Urinary bladder (tissue), 4 donors: ENCODE data around the gene NBEAL2. TPM values are rescaled to one million over a fixed set of nuclear protein-coding genes. Genes with fewer than 3 reads are reported as not detected.

Source experiments
- DNase-seq: peaks from one replicate; pipeline ENCODE4 v3.0.0-alpha.2; 2015; ENCODE audit errors: extremely low spot score
- H3K27ac ChIP-seq: one replicate; pipeline ENCODE4 v1.5.1; 2013; ENCODE audit warnings: low read depth, mild to moderate bottlenecking, moderate library complexity
- H3K36me3 ChIP-seq: one replicate; pipeline ENCODE4 v1.6.1; 2013; ENCODE audit warnings: mild to moderate bottlenecking, moderate library complexity; ENCODE audit not compliant: insufficient read depth
- H3K4me1 ChIP-seq: one replicate; pipeline ENCODE4 v1.6.1; 2013; ENCODE audit warnings: mild to moderate bottlenecking, moderate library complexity; ENCODE audit not compliant: insufficient read depth
- H3K4me3 ChIP-seq: one replicate; pipeline ENCODE4 v1.5.1; 2013; ENCODE audit warnings: low read depth, low read length
- WGBS: extraction: QIAGEN DNeasy Blood & Tissue Kit; methylation state at CpG from one replicate; pipeline ENCODE4 v1.1.7; 2013; 5-methylcytosine and 5-hydroxymethylcytosine counted together
- polyA plus RNA-seq: library from polyadenylated mRNA; stranded (reverse); fragments of 200-250 nt; gene quantifications from one replicate; pipeline ENCODE4 v1.2.3, GENCODE V29; 2013
- total RNA-seq: library from RNA; depleted of rRNA; stranded (reverse); fragments of >200 nt; gene quantifications from one replicate; pipeline ENCODE4 v1.2.3, GENCODE V29; 2014
- donor health status: healthy with polysubstance abuse.
- donor health status: healthy.

NBEAL2 gene
- total and polyA plus RNA-seq, 2 donors, result 13.1 to 26.5 TPM

- Histone ChIP-seq H3K36me3 (no peaks in the 10 kb centered on the region), H3K4me1 (no peaks in the 10 kb centered on the region), H3K4me3 (no peak overlapping the region), H3K27ac (no peak overlapping the region)
- 90% methylated on average over 25 of the region's 25 CpGs for WGBS
- DNase-seq, result no peak
These were observed 21.7 kb downstream of the NBEAL2 start for GRCh38 chr3:47000922-47001730.

DNA sequence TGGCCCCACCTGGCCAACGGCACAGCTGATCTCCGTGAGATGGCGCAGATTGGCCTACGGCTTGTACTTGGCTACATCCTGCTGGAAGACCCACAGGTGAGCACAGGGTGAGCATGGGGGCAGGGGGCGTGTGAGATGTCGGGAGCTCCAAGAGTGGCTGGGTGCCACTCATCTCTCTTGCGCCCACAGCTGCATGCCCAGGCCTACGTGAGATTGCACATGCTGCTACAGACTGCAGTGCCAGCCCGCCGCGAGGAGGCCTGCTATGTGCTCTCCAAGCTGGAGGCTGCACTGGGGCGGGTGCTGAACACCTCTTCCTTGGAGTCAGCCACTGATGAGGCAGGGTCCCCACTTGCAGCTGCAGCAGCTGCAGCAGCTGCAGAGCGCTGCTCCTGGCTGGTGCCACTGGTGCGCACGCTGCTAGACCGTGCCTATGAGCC is 22.3 kb downstream of the NBEAL2 start:
- no peak for DNase-seq
- 93% methylated on average over 16 of the region's 16 CpGs for WGBS
- Histone ChIP-seq H3K27ac (no peak overlapping the region), H3K36me3 (no peaks in the 10 kb centered on the region), H3K4me1 (no peaks in the 10 kb centered on the region), H3K4me3 (no peak overlapping the region)

- Histone ChIP-seq H3K27ac (no peak overlapping the region), H3K4me1 (no peaks in the 10 kb centered on the region), H3K4me3 (no peak overlapping the region), H3K36me3 (no peaks in the 10 kb centered on the region)
- WGBS, result 80% methylated on average over 35 of the region's 35 CpGs
- DNase-seq, result no peak
These were observed 22.9 kb downstream of the NBEAL2 start for GRCh38 chr3:47002171-47003055.

GRCh38 chr3:47003056-47003410 is 23.6 kb downstream of the NBEAL2 start:
- Histone ChIP-seq H3K4me3 (no peak overlapping the region), H3K27ac (no peak overlapping the region), H3K4me1 (no peaks in the 10 kb centered on the region), H3K36me3 (no peaks in the 10 kb centered on the region)
- WGBS, result 87% methylated on average over 10 of the region's 10 CpGs
- no peak for DNase-seq

GRCh38 chr3:47003461-47004368 is 24.2 kb downstream of the NBEAL2 start:
- DNase-seq, result no peak
- 95% methylated on average over 27 of the region's 27 CpGs for WGBS
- H3K36me3 ChIP-seq, result no peaks in the 10 kb centered on the region

GRCh38 chr3:47004369-47005211 is 25.1 kb downstream of the NBEAL2 start:
- Histone ChIP-seq H3K4me3 (no peak overlapping the region), H3K36me3 (no peaks in the 10 kb centered on the region), H3K4me1 (no peaks in the 10 kb centered on the region), H3K27ac (no peak overlapping the region)
- 92% methylated on average over 17 of the region's 17 CpGs for WGBS
- no peak for DNase-seq

More at GRCh38 chr3:47003461-47004368, 24.2 kb downstream of the NBEAL2 start:
- no peaks in the 10 kb centered on the region for H3K4me1 ChIP-seq
- H3K27ac ChIP-seq, result no peak overlapping the region
- H3K4me3 ChIP-seq, result no peak overlapping the region

DNA sequence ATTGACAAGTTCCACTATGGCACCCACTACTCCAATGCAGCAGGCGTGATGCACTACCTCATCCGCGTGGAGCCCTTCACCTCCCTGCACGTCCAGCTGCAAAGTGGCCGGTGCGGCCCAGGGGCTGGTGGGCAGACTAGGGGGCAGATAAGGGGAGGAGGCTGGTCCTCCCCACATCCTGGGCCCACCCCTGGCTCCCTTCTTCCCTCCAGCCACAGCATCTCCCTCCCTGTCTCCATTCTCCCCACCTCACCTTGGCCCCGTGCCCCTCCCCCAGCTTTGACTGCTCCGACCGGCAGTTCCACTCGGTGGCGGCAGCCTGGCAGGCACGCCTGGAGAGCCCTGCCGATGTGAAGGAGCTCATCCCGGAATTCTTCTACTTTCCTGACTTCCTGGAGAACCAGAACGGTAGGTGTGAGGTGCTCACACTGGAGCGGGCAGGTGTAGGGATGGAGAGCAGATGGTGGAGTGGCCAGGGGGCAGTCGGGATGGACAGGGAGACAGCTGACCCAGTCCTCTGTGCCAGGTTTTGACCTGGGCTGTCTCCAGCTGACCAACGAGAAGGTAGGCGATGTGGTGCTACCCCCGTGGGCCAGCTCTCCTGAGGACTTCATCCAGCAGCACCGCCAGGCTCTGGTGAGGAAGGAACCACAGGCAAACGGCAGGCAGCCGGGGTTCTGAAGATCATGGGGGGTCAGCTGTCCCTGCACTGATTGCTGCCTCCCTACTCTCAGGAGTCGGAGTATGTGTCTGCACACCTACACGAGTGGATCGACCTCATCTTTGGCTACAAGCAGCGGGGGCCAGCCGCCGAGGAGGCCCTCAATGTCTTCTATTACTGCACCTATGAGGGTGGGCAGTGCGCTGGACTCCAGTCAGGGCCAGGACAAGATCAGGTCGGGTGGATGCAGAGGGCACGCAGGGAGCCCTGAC is 26.0 kb downstream of the NBEAL2 start:
- no peak for DNase-seq
- Histone ChIP-seq H3K4me3 (no peak overlapping the region), H3K27ac (no peak overlapping the region), H3K4me1 (no peaks in the 10 kb centered on the region), H3K36me3 (no peaks in the 10 kb centered on the region)
- 80% methylated on average over 32 of the region's 32 CpGs for WGBS

GRCh38 chr3:47006145-47006651 is 26.7 kb downstream of the NBEAL2 start:
- H3K36me3 ChIP-seq, result no peaks in the 10 kb centered on the region
- WGBS, result 93% methylated on average over 9 of the region's 9 CpGs
- no peak overlapping the region for H3K4me3 ChIP-seq
- H3K4me1 ChIP-seq, result no peaks in the 10 kb centered on the region
- H3K27ac ChIP-seq, result no peak overlapping the region
- DNase-seq, result no peak

GRCh38 chr3:47007001-47007400 is 27.5 kb downstream of the NBEAL2 start:
- no peak for DNase-seq
- Histone ChIP-seq H3K4me3 (no peak overlapping the region), H3K36me3 (no peaks in the 10 kb centered on the region), H3K27ac (no peak overlapping the region), H3K4me1 (no peaks in the 10 kb centered on the region)
- WGBS, result 86% methylated on average over 3 of the region's 3 CpGs

DNA sequence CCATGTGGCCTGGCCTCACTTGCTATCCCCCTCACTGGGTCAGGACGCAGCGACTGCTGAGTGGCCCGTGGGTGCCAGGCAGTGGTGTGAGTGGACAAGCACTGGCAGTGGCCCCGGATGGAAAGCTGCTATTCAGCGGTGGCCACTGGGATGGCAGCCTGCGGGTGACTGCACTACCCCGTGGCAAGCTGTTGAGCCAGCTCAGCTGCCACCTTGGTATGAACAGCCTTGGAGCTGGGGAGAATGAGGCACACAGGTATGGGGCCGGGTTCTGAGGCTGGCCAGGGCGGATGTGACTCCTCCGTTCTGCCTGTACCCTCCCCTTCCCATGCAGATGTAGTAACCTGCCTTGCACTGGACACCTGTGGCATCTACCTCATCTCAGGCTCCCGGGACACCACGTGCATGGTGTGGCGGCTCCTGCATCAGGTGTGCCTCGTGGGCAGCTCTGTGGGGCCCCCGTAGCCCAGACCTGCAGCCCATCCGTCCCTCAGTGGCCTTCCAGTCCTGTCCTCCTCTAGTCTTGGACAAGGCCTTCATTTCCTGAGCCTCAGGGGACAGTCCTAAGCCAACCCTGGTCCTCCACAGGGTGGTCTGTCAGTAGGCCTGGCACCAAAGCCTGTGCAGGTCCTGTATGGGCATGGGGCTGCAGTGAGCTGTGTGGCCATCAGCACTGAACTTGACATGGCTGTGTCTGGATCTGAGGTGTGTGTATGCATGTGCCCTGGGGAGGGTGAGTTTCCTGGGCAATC is 28.2 kb downstream of the NBEAL2 start:
- no peak overlapping the region for H3K4me3 ChIP-seq
- H3K27ac ChIP-seq, result no peak overlapping the region
- no peak for DNase-seq
- no peaks in the 10 kb centered on the region for H3K4me1 ChIP-seq
- WGBS, result 91% methylated on average over 16 of the region's 16 CpGs
- H3K36me3 ChIP-seq, result no peaks in the 10 kb centered on the region

DNA sequence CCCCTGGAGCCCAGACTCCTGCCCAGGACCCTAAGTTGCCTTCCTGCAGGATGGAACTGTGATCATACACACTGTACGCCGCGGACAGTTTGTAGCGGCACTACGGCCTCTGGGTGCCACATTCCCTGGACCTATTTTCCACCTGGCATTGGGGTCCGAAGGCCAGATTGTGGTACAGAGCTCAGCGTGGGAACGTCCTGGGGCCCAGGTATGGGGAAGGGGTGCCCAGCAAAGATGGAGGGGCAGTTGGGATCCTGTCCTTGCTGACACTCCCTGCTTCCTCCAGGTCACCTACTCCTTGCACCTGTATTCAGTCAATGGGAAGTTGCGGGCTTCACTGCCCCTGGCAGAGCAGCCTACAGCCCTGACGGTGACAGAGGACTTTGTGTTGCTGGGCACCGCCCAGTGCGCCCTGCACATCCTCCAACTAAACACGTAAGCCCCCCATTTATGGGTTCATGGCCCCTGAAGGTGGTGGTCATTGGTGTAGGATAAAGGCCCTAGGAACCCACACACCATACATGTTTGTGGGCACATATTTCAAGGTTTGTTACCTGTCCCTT is 28.8 kb downstream of the NBEAL2 start:
- DNase-seq, result no peak
- Histone ChIP-seq H3K4me3 (no peak overlapping the region), H3K36me3 (no peaks in the 10 kb centered on the region), H3K27ac (no peak overlapping the region), H3K4me1 (no peaks in the 10 kb centered on the region)
- WGBS, result 94% methylated on average over 13 of the region's 13 CpGs
